ENCODE data around the gene ZBTB44. TPM values are rescaled to one million over a fixed set of nuclear protein-coding genes. Genes with fewer than 3 reads are reported as not detected.

ZBTB44 gene
- total RNA-seq, 2 donors from 2014 or later, result 26.1 to 35.5 TPM

GRCh38 chr11:130213143-130213978 lies 101.4 kb downstream of the ZBTB44 start:
- peak; percentile 75 for DNase-seq
- Histone ChIP-seq H3K36me3 (peaks cover 3% of the 10 kb centered on the region), H3K4me1 (no peaks in the 10 kb centered on the region), H3K9ac (ENCODE audit: low read depth in 2 of 2, low read length in 2 of 2) (no peak overlapping the region), H3K27me3 (no peaks in the 10 kb centered on the region), H3K4me3 (no peak overlapping the region), H3K9me3 (no peaks in the 10 kb centered on the region), H3K27ac (no peak overlapping the region)
- intact Hi-C loops (cut with DNase I), result loop anchor here (5.0 to 10.0 kb wide), 2 partner anchors 214 to 701 kb away; partner anchors contain the start of genes ADAMTS8 and SNX19
- TF ChIP-seq, protein P1, sequence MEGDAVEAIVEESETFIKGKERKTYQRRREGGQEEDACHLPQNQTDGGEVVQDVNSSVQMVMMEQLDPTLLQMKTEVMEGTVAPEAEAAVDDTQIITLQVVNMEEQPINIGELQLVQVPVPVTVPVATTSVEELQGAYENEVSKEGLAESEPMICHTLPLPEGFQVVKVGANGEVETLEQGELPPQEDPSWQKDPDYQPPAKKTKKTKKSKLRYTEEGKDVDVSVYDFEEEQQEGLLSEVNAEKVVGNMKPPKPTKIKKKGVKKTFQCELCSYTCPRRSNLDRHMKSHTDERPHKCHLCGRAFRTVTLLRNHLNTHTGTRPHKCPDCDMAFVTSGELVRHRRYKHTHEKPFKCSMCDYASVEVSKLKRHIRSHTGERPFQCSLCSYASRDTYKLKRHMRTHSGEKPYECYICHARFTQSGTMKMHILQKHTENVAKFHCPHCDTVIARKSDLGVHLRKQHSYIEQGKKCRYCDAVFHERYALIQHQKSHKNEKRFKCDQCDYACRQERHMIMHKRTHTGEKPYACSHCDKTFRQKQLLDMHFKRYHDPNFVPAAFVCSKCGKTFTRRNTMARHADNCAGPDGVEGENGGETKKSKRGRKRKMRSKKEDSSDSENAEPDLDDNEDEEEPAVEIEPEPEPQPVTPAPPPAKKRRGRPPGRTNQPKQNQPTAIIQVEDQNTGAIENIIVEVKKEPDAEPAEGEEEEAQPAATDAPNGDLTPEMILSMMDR (IDR thresholded peaks at IDR 0.05), result peak; percentile 96

DNA sequence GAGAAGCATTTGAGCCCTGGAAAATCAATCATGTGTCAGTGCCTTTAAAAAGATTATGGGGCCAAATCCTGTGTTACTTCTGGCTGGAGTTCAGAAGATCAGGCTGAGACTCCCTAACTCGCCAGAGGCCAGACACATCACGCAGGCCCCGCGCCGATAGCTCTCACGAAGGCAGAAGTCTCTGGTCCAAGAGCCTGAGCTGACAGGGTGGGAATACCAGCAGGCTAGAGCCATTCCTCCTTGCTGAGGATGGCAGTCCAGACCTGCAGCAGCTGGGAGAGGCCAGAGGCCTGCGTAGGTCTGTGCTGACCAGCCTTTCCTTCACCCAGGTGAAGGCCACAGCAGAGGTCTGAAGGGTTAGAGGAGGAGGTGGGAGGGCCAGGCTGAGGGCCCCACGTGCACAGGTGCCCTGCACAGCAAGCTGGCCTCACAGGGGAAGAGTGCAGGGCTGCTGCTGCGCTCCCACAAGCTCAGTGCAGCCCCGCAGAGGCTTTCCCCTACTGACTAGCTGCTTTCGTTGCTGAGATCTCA lies 102.2 kb downstream of the ZBTB44 start:
- peak; percentile 22 for DNase-seq
- H3K27me3 ChIP-seq, result no peaks in the 10 kb centered on the region
- no peak overlapping the region for H3K4me3 ChIP-seq
- H3K36me3 ChIP-seq, result peaks cover 4% of the 10 kb centered on the region
- H3K27ac ChIP-seq, result no peak overlapping the region
- H3K9ac ChIP-seq (ENCODE audit: low read depth in 2 of 2, low read length in 2 of 2), result no peak overlapping the region
- intact Hi-C loops (cut with DNase I), result loop anchor here (5.0 to 10.0 kb wide), 2 partner anchors 215 to 702 kb away; partner anchors contain the start of genes ADAMTS8 and SNX19
- H3K4me1 ChIP-seq, result no peaks in the 10 kb centered on the region
- H3K9me3 ChIP-seq, result no peaks in the 10 kb centered on the region
- TF ChIP-seq, protein P1 (IDR thresholded peaks at IDR 0.05), result no peak

DNA sequence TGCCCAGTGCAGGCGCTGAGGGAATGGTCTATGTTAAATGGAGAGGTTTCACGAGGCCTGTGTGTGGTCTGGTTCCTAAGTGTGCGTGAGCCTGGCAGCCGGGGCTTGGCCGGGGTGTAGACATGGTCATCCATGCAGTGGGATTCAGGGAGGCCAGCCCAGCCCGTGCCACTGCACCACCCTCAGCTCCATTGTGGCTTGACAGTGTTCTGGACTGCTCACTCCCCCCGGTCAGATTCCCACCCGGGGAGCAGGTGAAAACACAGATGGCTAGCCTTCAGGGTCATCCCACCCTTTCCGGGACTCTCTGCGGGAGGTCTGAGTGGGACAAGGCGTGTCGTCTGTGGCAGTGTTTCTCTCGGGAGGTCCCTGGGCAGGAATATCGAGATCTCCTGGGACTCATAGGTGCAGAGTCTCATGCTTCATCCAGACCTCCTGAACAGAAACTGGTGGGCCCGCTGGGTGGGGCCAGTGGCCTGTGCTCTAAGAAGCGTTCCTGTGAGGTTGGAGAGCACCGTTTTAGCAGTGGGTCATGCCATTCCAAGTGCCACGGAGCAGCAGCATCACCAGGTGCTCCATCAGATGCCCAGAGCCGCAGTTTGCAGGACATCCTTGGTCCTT lies 102.8 kb downstream of the ZBTB44 start:
- TF ChIP-seq, protein P1 (IDR thresholded peaks at IDR 0.05), result no peak
- H3K9ac ChIP-seq (ENCODE audit: low read depth in 2 of 2, low read length in 2 of 2), result no peak overlapping the region
- no peak overlapping the region for H3K4me3 ChIP-seq
- H3K27ac ChIP-seq, result no peak overlapping the region
- no peaks in the 10 kb centered on the region for H3K9me3 ChIP-seq
- no peaks in the 10 kb centered on the region for H3K27me3 ChIP-seq
- H3K36me3 ChIP-seq, result peaks cover 4% of the 10 kb centered on the region
- intact Hi-C loops (cut with DNase I), result loop anchor here (5.0 to 10.0 kb wide), 2 partner anchors 215 to 703 kb away; partner anchors contain the start of genes ADAMTS8 and SNX19
- H3K4me1 ChIP-seq, result no peaks in the 10 kb centered on the region
- peak; percentile 18 for DNase-seq

DNA sequence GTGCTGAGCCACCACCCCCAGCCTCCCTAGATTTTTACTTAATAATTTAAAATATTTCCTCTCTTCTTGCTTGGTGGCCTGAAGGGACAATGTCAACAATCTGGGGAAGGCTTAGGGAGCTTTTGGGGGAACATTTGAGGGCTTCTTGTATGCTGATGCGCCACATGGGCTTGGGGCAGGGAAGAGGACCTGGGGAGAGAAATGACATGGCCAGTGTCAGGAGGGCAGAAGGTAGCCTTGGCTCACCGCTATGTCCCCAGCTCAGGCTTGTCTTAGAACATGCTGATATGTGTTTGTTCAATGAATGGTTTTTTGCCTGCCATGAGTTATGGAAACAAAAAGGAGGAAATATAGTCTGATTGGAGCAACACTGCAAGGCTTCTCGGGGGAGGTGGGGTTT lies 103.6 kb downstream of the ZBTB44 start:
- intact Hi-C loops (cut with DNase I), result loop anchor here (5.0 to 10.0 kb wide), 2 partner anchors 216 to 704 kb away; partner anchors contain the start of genes ADAMTS8 and SNX19
- DNase-seq, result peak; percentile 12
- no peaks in the 10 kb centered on the region for H3K4me1 ChIP-seq
- no peak overlapping the region for H3K9ac ChIP-seq (ENCODE audit: low read depth in 2 of 2, low read length in 2 of 2)
- H3K36me3 ChIP-seq, result peaks cover 4% of the 10 kb centered on the region
- H3K27ac ChIP-seq, result no peak overlapping the region
- TF ChIP-seq, protein P1 (IDR thresholded peaks at IDR 0.05), result no peak
- no peak overlapping the region for H3K4me3 ChIP-seq
- H3K27me3 ChIP-seq, result no peaks in the 10 kb centered on the region
- no peaks in the 10 kb centered on the region for H3K9me3 ChIP-seq

All from colonic mucosa (tissue), 4 donors.